ENCODE measurements around the gene SEC61G. TPM values are rescaled to one million over a fixed set of nuclear protein-coding genes. Genes with fewer than 3 reads are reported as not detected.

Gene SEC61G
- total and polyA plus RNA-seq, 2 experiments from 2014 or later: 551 to 670 TPM

- Histone ChIP-seq H3K27me3 (replicated peaks; ENCODE audit: insufficient read depth) (no peaks in the 10 kb centered on the region), H3K79me2 (ENCODE audit: insufficient read depth) (no peaks in the 10 kb centered on the region), H3F3A (ENCODE audit: insufficient read depth) (peaks cover 14% of the 10 kb centered on the region; the same call in 1 of the 2 replicates), H4K20me1 (ENCODE audit: insufficient read depth) (no peaks in the 10 kb centered on the region), H3K4me2 (ENCODE audit: unreplicated experiment) (no peak overlapping the region), H3K4me3 (no peak overlapping the region), H3K9me3 (ENCODE audit: low read depth) (no peaks in the 10 kb centered on the region), H2AFZ (no peak overlapping the region), H3K9ac (no peak overlapping the region), H3K9me2 (ENCODE audit: insufficient read depth) (no peaks in the 10 kb centered on the region), H3K27ac (no peak overlapping the region), H3K4me1 (ENCODE audit: insufficient read depth) (no peaks in the 10 kb centered on the region), H3K36me3 (ENCODE audit: low read depth) (no peaks in the 10 kb centered on the region)
- DNase-seq: no peak
- WGBS, 2 experiments (ENCODE audit: low coverage in 1 of 2, low lambda C conversion rate in 2 of 2, missing lambda C conversion rate in 2 of 2): 48 to 52% methylated on average over 1 of the region's 1 CpG
- in situ Hi-C loops (cut with MboI): no loop called here
- TF ChIP-seq EZH2phosphoT487 (IDR thresholded peaks at IDR 0.05; ENCODE audit: insufficient read depth, low read depth) (no peak), EZH2 (IDR thresholded peaks at IDR 0.05; ENCODE audit: insufficient read depth, poor library complexity, severe bottlenecking) (no peak)
Observed at GRCh38 chr7:54738737-54739136, 20.3 kb downstream of the SEC61G start.

- 54 to 55% methylated on average over 1 of the region's 1 CpG for WGBS, 2 experiments (ENCODE audit: low coverage in 1 of 2, low lambda C conversion rate in 2 of 2, missing lambda C conversion rate in 2 of 2)
- H3K4me2 ChIP-seq (ENCODE audit: unreplicated experiment): no peak overlapping the region
- H4K20me1 ChIP-seq (ENCODE audit: insufficient read depth): no peaks in the 10 kb centered on the region
- in situ Hi-C loops (cut with MboI): no loop called here
- no peaks in the 10 kb centered on the region for H3K36me3 ChIP-seq (ENCODE audit: low read depth)
- no peak overlapping the region for H3K4me3 ChIP-seq
- no peaks in the 10 kb centered on the region for H3F3A ChIP-seq (ENCODE audit: insufficient read depth)
- H3K27me3 ChIP-seq (replicated peaks; ENCODE audit: insufficient read depth): peaks cover 8% of the 10 kb centered on the region; the same call in 1 of the 2 replicates
- H3K4me1 ChIP-seq (ENCODE audit: insufficient read depth): no peaks in the 10 kb centered on the region
- no peak overlapping the region for H2AFZ ChIP-seq
- H3K79me2 ChIP-seq (ENCODE audit: insufficient read depth): no peaks in the 10 kb centered on the region
- no peaks in the 10 kb centered on the region for H3K9me3 ChIP-seq (ENCODE audit: low read depth)
- no peak for TF ChIP-seq EZH2phosphoT487 (IDR thresholded peaks at IDR 0.05; ENCODE audit: insufficient read depth, low read depth)
- TF ChIP-seq EZH2 (IDR thresholded peaks at IDR 0.05; ENCODE audit: insufficient read depth, poor library complexity, severe bottlenecking): no peak
- H3K9me2 ChIP-seq (ENCODE audit: insufficient read depth): no peaks in the 10 kb centered on the region
- no peak for DNase-seq
- H3K9ac ChIP-seq: no peak overlapping the region
- H3K27ac ChIP-seq: no peak overlapping the region
Observed at GRCh38 chr7:54729107-54729506, 29.9 kb downstream of the SEC61G start.

DNA sequence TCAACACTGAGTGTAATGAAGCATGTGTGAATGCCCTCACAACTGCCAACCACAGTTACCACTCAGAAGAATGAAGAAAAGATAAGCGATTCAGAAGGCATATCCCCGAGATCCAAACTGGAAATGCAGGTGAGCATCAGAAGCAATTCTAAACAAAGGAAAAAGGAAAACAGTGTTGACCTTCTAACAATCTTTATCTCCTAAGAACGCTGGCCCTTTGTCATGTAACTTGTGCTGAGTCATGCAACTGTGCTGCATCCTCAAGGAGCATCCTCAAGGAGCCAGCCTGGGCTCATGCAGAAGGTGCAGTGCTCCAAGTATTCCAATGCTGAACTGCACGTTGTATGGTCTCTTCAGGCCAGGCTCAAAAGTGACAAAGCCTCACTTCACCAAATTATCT is 30.6 kb downstream of the SEC61G start:
- H3K4me2 ChIP-seq (ENCODE audit: unreplicated experiment): no peak overlapping the region
- no peaks in the 10 kb centered on the region for H4K20me1 ChIP-seq (ENCODE audit: insufficient read depth)
- H3K4me3 ChIP-seq: no peak overlapping the region
- H3K9me3 ChIP-seq (ENCODE audit: low read depth): no peaks in the 10 kb centered on the region
- H3K27ac ChIP-seq: no peak overlapping the region
- TF ChIP-seq EZH2 (IDR thresholded peaks at IDR 0.05; ENCODE audit: insufficient read depth, poor library complexity, severe bottlenecking) (no peak), EZH2phosphoT487 (IDR thresholded peaks at IDR 0.05; ENCODE audit: insufficient read depth, low read depth) (no peak)
- H3K79me2 ChIP-seq (ENCODE audit: insufficient read depth): no peaks in the 10 kb centered on the region
- WGBS, 2 experiments (ENCODE audit: low coverage in 1 of 2, low lambda C conversion rate in 2 of 2, missing lambda C conversion rate in 2 of 2): 31 to 47% methylated on average over 4 of the region's 4 CpGs
- no peak overlapping the region for H3K9ac ChIP-seq
- no peaks in the 10 kb centered on the region for H3K9me2 ChIP-seq (ENCODE audit: insufficient read depth)
- H3K4me1 ChIP-seq (ENCODE audit: insufficient read depth): no peaks in the 10 kb centered on the region
- H3F3A ChIP-seq (ENCODE audit: insufficient read depth): no peaks in the 10 kb centered on the region
- in situ Hi-C loops (cut with MboI): no loop called here
- no peak for DNase-seq
- H2AFZ ChIP-seq: no peak overlapping the region
- no peaks in the 10 kb centered on the region for H3K36me3 ChIP-seq (ENCODE audit: low read depth)
- peaks cover 8% of the 10 kb centered on the region; the same call in 1 of the 2 replicates for H3K27me3 ChIP-seq (replicated peaks; ENCODE audit: insufficient read depth)

DNA sequence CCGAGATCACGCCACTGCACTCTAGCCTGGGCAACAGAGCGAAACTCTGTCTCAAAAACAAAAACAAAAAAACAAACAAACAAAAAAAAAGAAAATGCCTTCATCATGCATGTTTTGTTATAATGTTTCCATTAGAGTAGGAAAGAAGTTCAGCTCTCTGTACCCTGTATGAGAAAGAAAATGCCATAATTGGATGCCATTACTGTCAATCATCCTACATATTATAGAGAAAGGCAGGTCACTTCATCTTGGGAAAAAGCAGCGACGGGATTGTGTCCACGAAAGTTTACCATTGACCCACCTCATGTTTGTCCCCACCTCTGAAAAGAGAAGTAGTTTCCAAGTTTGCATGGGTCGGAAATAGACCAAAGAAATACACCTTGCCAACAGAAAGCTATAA is 33.8 kb downstream of the SEC61G start:
- 68 to 70% methylated on average over 7 of the region's 7 CpGs for WGBS, 2 experiments (ENCODE audit: low coverage in 1 of 2, low lambda C conversion rate in 2 of 2, missing lambda C conversion rate in 2 of 2)
- no peaks in the 10 kb centered on the region for H3K9me3 ChIP-seq (ENCODE audit: low read depth)
- no peak for TF ChIP-seq EZH2phosphoT487 (IDR thresholded peaks at IDR 0.05; ENCODE audit: insufficient read depth, low read depth)
- TF ChIP-seq EZH2 (IDR thresholded peaks at IDR 0.05; ENCODE audit: insufficient read depth, poor library complexity, severe bottlenecking): no peak
- no peaks in the 10 kb centered on the region for H4K20me1 ChIP-seq (ENCODE audit: insufficient read depth)
- H3K4me3 ChIP-seq: no peak overlapping the region
- no peak for DNase-seq
- H3K36me3 ChIP-seq (ENCODE audit: low read depth): no peaks in the 10 kb centered on the region
- no peak overlapping the region for H3K4me2 ChIP-seq (ENCODE audit: unreplicated experiment)
- no peak overlapping the region for H3K27ac ChIP-seq
- in situ Hi-C loops (cut with MboI): no loop called here
- H3F3A ChIP-seq (ENCODE audit: insufficient read depth): no peaks in the 10 kb centered on the region
- H3K4me1 ChIP-seq (ENCODE audit: insufficient read depth): no peaks in the 10 kb centered on the region
- H3K79me2 ChIP-seq (ENCODE audit: insufficient read depth): no peaks in the 10 kb centered on the region
- H2AFZ ChIP-seq: no peak overlapping the region
- peaks cover 8% of the 10 kb centered on the region; the same call in 1 of the 2 replicates for H3K27me3 ChIP-seq (replicated peaks; ENCODE audit: insufficient read depth)
- no peak overlapping the region for H3K9ac ChIP-seq
- no peaks in the 10 kb centered on the region for H3K9me2 ChIP-seq (ENCODE audit: insufficient read depth)

DNA sequence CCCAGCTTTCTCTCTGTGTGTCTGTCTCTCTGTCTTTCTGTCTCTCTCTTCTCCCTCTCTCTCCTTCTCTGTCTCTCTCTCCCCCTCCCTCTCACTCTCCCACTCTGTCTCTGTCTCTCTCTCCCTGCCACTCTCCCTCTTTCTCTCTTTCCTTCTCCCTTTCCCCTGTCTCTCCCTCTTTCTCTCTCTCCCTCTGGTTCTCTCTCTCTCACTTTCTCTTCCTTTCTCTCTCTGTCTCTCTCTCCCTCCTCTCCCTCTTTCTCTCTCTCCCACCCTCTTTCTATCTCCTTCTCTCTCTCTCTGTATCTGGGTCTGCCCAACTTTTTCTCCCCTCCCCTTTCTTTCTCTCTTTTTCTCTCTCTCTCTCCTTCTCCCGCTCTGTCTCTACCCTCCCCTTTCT is 36.5 kb downstream of the SEC61G start:
- in situ Hi-C loops (cut with MboI): no loop called here
- WGBS, 2 experiments (ENCODE audit: low coverage in 1 of 2, low lambda C conversion rate in 2 of 2, missing lambda C conversion rate in 2 of 2): 3 to 18% methylated on average over 1 of the region's 1 CpG
- no peak for TF ChIP-seq EZH2phosphoT487 (IDR thresholded peaks at IDR 0.05; ENCODE audit: insufficient read depth, low read depth)
- TF ChIP-seq EZH2 (IDR thresholded peaks at IDR 0.05; ENCODE audit: insufficient read depth, poor library complexity, severe bottlenecking): no peak
- peaks cover 8% of the 10 kb centered on the region; the same call in 1 of the 2 replicates for H3K27me3 ChIP-seq (replicated peaks; ENCODE audit: insufficient read depth)
- no peaks in the 10 kb centered on the region for H3K4me1 ChIP-seq (ENCODE audit: insufficient read depth)
- H3K36me3 ChIP-seq (ENCODE audit: low read depth): no peaks in the 10 kb centered on the region
- H3K4me3 ChIP-seq: no peak overlapping the region
- DNase-seq: no peak
- no peak overlapping the region for H3K9ac ChIP-seq
- H3F3A ChIP-seq (ENCODE audit: insufficient read depth): no peaks in the 10 kb centered on the region
- no peak overlapping the region for H3K4me2 ChIP-seq (ENCODE audit: unreplicated experiment)
- H2AFZ ChIP-seq: no peak overlapping the region
- H3K79me2 ChIP-seq (ENCODE audit: insufficient read depth): no peaks in the 10 kb centered on the region
- H4K20me1 ChIP-seq (ENCODE audit: insufficient read depth): no peaks in the 10 kb centered on the region
- no peaks in the 10 kb centered on the region for H3K9me3 ChIP-seq (ENCODE audit: low read depth)
- no peaks in the 10 kb centered on the region for H3K9me2 ChIP-seq (ENCODE audit: insufficient read depth)
- no peak overlapping the region for H3K27ac ChIP-seq
